GM12873 (cell line): ENCODE measurements around the gene UFD1.

Experiments
- TF ChIP-seq, protein P1 (sequence below): IDR thresholded peaks from 2 replicates; pipeline ENCODE4 v1.5.1; 2012; ENCODE audit warnings: low read depth, mild to moderate bottlenecking, moderate library complexity, low read length, control low read depth; ENCODE audit not compliant: insufficient read depth; ENCODE audit errors: missing control alignments

UFD1 gene

DNA sequence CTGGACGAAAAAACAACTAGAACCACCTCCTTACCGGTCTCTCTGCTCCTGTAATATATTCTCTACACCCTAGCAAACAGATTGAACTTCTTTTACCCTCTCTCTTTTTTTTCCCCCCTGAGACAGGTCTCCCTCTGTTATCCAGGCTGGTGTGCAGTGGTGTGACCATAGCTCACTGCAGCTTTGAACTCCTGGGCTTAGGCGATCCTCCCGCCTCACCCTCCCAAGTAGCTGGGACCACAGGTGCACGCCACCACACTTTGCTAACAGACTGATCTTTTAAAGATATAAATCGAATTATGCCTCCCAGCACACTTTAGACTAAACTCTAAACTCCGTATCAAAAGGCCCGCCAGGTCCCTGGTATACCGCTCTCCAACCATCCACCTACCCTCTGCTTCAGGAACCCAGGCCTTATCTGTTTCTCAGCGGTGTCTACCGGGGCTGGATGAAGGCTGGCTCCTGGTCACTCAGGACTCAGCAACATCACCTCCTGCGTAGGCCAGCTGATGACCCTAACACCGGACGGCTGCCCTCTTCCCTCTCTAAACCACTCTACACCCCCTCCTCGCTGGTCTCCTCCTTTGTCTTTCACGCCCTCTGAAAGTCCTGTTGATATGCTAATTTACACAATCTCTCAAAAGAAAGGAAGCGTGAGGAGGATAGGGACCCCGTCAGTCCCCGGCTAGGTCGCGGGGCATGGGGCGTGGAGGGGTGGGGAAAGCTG is 32.2 kb downstream of the UFD1 start:
- TF ChIP-seq, protein P1, sequence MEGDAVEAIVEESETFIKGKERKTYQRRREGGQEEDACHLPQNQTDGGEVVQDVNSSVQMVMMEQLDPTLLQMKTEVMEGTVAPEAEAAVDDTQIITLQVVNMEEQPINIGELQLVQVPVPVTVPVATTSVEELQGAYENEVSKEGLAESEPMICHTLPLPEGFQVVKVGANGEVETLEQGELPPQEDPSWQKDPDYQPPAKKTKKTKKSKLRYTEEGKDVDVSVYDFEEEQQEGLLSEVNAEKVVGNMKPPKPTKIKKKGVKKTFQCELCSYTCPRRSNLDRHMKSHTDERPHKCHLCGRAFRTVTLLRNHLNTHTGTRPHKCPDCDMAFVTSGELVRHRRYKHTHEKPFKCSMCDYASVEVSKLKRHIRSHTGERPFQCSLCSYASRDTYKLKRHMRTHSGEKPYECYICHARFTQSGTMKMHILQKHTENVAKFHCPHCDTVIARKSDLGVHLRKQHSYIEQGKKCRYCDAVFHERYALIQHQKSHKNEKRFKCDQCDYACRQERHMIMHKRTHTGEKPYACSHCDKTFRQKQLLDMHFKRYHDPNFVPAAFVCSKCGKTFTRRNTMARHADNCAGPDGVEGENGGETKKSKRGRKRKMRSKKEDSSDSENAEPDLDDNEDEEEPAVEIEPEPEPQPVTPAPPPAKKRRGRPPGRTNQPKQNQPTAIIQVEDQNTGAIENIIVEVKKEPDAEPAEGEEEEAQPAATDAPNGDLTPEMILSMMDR: no peak

DNA sequence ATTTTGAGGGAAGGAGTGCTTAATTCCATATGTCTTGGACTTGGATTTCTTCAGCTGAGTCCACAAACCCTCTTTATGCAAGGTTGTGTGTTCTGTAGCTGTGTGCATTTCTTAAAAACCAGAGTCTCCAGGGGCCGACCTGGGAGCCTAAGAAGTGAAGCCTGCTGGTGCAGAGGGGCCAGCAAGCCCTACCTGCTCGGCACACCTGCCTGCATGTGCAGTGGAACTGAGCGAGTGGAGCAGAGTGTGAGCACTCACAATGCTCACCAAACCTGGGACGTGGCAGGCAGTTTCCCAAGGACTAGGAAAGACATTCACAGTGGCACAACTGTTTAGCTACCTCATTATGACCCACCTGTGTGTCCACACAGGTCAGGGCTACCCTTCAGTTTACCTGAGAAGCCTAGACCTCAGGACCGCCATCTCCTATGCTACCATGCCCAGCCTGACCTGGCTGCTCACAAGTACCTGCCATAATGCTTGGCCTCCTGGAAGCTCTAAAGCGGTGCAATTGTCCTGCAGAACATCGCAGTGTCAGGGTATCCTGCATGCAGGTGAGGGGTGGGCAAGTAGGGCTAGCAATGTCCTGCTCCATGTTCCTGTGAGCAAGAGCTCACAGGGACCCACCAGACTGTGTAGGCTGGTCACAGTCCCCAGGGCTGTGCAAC is 35.3 kb downstream of the UFD1 start:
- TF ChIP-seq, protein P1: no peak

DNA sequence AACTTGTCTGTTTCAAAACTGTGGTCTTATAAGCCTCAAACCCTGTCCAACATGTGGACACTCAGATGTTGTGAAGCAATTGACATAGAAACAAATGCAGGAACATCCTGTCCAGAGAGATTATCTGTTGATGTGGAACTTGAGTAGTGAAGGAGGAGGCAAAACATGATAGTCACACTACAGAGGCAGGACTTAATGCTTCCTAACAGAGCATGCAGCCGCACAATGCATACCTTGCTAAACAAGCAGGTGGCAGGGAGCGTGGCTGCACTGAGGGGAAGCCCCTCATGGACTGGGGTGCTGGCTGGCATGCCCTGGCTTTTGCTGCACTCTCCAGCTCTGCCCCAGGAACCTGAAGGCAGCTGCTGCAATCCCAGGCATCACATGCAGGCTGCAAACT is 36.8 kb downstream of the UFD1 start:
- TF ChIP-seq, protein P1: no peak

DNA sequence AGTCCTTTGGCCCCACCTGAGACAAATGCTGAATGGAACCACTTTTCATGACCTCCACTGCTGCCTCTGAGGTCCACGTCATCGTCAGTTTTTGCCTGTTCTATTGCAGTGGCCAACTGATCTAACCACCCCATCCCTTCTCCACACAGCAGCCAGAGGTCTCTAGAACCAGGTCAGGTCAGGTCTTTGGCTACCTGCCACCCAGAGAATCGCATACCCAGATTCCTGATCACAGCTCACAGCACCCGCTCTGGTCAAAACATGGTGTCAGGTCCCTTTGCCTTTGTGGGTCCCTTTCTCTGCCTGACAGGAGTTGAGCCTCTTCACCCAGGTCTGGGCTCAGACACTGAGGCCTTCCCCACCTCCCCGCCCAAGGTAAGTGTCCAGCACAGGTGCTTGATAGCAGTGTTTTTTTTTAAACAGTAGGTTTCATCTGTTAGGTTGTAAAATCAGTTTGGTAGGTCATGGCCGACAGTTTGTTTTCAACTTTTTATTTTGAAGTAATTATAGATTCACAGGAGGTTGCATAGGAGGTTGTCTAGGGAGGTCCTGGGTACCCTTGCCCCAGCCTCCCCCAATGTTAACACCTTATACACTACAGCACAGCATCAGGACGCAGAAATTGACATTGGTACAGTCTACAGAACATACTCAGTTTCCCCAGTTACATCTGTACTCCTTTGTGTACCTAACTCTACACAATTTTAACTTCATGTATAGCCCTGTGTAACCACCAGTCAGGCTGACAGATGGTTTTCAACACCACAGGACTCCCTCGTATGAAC is 38.4 kb downstream of the UFD1 start:
- TF ChIP-seq, protein P1: no peak

DNA sequence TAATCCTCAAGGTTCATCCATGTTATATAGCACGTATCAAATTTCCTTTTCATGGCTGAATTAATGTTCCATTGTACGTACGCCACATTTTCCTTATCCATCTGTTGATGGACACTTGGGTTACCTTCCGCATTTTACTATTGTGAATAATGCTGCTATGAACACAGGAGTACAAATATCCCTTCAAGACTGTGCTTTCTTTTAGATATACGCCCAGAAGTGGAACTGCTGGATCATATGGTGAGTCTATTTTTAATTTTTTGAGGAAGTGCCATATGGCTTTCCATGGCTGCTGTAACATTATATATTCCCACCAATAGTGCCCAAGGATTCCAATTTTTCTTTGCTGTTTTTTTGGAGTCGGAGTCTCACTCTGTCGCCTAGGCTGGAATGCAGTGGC is 40.7 kb downstream of the UFD1 start:
- TF ChIP-seq, protein P1: no peak

- TF ChIP-seq, protein P1: no peak
These were observed 44.0 kb downstream of the UFD1 start for GRCh38 chr22:19434829-19435580.
